Neural cell (in vitro differentiated cells): ENCODE results near the gene FMN2.

Experiments used
- CTCF ChIP-seq: fragments of 450-650 bp; IDR thresholded peaks from 2 replicates; pipeline ENCODE4 v1.5.1; 2014; ENCODE audit warnings: antibody characterized with exemption, mild to moderate bottlenecking, moderate library complexity; ENCODE audit not compliant: poor library complexity, severe bottlenecking
- REST ChIP-seq: IDR thresholded peaks from 2 replicates; pipeline ENCODE4 v1.6.1; 2012; ENCODE audit warnings: borderline replicate concordance
- TAF1 ChIP-seq: IDR thresholded peaks from 2 replicates; pipeline ENCODE4 v1.6.1; 2012; ENCODE audit warnings: low read depth

GRCh38 chr1:240522122-240522822, 430.6 kb downstream of the FMN2 start:
- no peak for TF ChIP-seq REST
- TF ChIP-seq TAF1: no peak
- no peak for TF ChIP-seq CTCF
